ENCODE data around the gene CPO.
"Not testable (repeated sequence)": the region's sequence is repeated elsewhere in the genome, so short reads cannot be mapped to it uniquely, and the experiment has no call there.

The CPO gene, protein sequence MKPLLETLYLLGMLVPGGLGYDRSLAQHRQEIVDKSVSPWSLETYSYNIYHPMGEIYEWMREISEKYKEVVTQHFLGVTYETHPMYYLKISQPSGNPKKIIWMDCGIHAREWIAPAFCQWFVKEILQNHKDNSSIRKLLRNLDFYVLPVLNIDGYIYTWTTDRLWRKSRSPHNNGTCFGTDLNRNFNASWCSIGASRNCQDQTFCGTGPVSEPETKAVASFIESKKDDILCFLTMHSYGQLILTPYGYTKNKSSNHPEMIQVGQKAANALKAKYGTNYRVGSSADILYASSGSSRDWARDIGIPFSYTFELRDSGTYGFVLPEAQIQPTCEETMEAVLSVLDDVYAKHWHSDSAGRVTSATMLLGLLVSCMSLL
- 0.07 to 0.24 reads per million in 2 donors for total RNA-seq

DNA sequence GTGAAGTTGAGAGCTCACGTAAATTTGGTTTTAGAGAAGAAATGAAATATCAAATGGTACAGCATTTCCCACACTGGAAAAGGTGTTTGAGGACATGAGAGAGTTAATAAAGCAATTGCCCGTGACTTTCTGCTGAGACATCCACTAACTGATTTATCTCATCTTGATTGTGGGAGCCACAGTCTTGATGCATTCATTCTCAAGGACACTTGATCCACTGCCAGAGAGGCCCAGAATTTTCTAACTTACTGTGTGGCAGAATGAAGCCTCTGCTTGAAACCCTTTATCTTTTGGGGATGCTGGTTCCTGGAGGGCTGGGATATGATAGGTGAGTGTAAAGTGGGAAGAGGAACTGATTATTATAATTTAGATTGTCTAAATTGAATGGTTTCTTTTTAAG is at the start of gene CPO:
CPO (plus strand) TSS at position 179 of the 400 bp plus-strand sequence; CDS start at position 261, 82 bp downstream.
- no peak for DNase-seq

DNA sequence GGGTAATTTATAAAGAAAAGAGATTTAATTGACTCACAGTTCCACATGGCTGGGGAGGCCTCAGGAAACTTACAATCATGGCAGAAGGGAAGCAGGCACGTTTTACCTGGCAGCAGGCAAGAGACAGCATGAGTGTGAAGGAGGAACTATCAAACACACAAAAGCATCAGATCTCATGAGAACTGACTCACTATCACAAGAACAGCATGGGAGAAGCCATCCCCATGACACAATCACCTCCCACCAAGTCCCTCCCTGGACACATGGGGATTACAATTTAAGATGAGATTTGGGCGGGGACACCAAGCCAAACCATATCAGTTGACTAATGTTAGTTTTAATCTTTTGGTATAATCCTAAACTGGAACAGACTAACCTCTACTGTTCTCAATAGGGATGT is 49.1 kb upstream of the CPO start:
- DNase-seq, result no peak

DNA sequence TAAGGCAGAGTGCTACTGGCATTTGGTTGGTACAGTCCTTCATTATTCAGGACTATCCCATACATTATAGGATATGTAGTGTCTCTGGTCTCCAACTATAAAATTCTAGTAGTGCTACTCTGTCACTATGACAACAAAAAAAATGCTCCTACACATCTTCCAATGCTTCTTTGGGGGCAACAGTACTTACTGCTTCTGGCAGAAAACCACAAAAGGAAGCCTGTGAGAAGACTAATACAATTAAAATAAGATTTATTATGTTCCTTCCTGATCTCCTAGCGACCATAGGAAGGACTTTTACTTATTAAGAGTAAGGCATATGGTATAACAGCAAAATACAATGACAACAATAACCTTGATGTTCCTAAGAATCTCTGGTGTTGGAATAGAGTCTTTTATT is 48.4 kb upstream of the CPO start:
- DNase-seq, result no peak

DNA sequence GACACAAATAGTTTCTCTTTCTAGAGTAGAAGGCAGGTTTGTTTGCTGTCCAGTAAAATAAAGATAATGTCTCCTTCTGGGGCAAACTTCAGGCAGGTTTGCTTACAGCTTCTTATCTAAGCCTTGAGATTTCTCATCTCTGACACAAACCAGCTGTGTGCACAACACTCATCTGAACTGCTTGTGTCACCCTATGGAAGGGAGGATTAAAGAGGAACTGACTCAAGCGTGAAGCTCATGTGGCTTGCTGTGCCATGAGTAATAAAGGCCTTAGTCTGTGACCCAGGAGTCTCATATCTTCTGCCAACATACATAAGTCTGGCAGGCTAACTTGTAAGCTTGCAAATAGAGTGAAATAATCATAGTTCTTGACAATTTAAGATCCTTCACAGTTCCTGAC is 24.2 kb upstream of the CPO start:
- no peak for DNase-seq

DNA sequence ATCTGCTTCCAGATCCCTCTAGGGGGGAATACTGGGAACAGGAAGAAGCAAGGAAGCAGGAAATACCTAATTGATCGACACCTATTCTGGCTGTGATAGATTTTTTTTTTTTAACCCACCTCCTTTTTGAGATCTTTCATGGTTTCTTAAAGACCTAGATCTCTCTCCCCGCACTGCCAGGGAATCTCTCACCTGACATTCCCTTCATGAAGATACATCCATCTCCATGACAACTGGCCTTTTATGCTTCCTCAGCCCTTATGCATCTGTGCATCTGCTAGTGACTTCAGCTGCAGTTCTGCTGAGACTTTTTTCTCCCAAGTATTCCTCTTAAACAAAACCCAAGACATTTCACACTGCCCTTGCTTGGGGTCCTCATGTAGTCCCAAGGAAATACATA is 21.1 kb upstream of the CPO start:
- DNase-seq, result no peak

DNA sequence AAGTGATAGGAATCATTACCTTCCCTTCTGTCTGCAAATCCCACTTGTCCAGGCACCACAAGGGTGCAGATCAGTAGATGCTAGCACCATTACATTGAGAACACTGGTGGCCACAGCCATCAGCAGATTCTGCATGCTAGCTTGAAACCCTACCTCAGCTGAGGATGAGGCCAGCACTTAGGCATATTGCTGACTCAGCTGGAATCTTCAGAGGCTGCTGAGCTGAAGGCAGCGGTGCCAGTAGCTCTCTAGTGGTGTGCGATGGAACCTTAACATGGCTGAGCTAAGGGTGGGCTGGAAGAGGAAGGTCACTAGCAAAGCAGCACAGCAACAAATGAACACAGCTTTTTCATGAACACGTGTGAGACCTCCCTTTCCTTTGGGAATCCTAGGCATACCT is 19.0 kb upstream of the CPO start:
- DNase-seq, result no peak

DNA sequence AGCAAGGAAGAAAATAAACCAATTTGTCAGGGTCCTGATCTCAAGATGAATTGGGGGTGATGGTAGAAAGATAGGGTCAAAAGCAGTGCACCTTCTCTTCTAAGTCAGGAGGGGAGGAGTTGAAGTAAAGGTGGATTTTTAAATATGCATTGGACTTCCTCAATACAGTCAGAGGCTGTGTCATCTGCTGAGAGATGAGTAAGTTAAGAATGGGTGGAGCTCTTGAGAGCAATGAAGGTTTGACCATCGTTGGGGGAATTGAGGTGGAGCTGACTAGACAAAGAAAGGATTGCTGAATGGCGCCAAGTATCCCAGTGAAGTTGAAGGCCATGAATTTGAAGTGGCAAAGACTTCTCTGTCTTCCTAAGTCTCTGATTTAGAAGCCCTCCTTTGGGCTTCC is 18.4 kb upstream of the CPO start:
- DNase-seq, result no peak

DNA sequence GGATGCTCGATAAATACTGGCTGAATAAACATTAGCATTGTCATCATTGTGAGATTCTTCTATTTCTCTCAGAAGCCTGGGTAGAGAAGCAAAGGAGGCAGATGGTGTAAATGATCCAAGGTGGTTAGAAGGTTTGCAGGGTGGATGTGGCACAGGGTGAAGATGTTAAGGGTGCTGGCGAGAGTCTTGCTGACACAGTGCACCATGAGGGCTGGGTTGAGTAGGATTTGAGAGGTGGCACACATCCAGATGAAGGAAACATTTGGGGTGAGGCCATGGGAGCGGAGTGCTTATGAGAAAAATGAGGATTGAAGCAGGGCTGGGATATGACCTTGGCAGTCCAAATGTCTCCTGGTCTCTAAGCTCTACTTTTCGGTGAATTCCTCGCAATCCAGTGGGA is 17.8 kb upstream of the CPO start:
- DNase-seq, result no peak

DNA sequence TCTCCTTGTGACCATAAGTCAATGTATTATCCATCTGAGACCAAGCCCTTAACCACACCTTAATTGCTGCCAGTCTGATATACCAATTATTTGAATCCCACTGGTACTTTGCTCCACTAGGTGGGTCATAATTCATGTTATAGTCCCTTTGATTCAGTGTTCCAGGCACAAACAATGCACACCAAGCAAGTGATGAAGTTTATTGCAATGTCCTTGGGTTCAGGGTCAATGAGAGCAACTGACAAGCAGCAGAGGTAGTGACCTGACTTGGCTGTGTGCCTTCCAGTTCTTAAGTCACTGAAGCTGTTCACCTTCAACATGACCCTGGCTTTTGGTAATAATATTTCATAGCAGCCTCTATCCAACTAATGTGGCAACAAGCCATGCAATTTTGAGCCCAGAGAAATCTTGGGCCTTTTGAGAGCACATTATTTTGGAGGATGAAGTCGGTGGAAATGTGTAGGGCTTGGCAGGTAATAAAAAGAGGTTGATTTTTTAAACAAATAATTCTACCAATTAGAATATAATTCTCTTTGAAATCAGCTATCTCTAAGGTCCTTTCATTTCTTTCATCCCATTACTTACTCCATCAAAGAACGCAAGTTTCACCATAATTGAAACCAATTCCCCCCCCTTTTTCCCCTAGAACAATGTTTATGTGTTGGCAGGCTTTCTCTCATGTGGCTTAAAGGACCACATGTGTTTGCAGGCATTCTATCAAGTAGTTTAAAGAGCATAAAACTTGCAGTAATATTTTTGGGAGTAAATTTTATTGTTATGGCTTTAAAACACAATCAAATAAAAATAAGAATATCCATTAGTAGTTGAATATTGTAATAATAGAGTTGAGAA is 3.1 kb upstream of the CPO start:
- no peak for DNase-seq

DNA sequence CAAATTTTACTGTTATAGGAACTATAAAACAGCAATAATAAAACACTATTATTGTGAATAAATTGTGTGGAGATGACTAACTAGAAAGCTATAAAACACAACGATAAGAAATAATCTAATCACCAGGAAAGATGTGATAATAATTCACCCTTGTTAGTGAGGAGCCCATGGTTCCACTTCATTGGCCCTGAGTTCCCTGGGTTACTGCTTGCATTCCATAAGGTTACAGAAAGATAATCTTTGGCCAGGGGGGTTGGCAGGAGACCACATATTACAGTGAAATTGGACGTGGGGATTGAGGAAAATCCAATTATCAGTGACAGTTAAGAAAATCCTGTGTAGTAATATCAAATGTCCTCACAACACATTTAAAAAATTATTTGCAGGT is 2.5 kb upstream of the CPO start:
- no peak for DNase-seq

DNA sequence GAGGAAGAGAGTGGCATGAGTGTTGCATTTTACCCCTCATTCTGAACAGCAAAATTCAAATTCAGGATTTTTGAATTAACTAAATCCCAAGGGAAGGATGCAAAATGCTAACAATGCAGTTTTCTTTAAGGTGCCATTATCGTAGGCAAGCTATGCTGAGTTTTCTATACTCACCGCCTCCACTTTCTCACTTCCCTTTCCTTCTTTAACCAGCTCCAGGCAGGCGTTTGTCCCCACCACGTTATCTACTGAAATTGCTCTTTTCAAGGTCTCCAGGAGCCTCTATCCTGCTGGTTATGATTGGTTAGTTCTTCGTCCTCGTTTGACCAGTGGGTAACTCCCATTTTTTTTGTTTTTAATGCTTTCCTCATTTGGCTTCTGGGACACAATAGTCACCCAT is 1.8 kb upstream of the CPO start:
- no peak for DNase-seq

DNA sequence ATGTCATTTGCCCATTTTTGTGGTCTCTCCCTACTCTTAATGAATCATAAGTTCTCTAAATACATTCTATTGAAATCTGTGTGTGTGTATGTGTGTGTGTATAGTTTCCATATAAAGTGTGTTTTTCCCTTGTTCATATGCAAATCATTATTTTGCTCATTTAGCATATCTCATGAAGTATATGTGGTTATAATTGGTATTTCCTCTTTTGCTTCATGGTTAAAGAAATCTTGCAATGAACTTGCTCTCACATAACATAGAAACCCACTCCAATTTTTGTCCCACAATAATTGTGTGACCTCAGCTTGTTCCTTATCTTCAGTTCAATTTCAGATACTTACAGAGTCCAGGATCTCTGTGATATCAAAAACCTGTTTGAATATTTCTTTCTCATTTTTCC is 1.2 kb downstream of the CPO start:
- DNase-seq, result no peak

DNA sequence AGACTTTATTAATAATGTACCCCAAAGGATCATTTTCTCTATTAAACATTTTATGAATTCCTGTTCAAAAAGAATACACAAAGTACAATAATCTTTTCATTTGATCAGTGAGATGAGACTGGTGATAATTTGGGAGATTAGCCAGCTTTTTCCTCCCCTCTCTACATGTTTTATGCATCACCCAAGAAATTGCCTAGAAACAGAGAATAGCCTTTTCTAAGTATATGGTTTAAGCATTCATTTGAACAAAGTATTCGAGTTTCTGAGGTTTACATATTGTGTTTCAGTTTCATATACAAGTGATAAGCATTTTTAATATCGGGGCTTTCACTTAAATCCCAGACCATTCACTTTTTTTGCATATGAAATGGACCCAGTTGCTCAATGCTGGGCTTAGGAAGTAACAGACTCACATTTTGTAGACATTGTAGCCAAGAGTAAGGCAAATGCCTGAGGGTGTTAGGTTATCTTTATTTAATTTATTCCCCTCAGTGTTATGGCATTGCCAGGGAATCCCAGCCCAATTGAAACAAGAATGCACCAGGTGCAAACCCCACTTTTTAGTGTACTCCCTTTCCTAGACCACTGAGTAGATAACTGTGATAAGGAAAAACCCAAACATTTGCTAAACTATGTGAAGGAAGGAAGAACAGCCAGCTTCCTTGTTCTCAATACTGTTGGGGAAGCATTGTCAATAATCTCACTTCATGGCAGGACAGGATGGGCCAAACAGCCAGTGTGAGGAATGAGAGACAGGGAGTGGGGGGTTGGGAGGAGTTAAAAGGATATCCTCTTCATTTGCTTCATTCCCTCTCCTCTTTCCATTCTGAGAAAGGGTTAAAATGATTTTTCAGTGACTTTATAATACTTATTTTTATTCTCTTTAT is 3.5 kb downstream of the CPO start:
- no peak for DNase-seq

DNA sequence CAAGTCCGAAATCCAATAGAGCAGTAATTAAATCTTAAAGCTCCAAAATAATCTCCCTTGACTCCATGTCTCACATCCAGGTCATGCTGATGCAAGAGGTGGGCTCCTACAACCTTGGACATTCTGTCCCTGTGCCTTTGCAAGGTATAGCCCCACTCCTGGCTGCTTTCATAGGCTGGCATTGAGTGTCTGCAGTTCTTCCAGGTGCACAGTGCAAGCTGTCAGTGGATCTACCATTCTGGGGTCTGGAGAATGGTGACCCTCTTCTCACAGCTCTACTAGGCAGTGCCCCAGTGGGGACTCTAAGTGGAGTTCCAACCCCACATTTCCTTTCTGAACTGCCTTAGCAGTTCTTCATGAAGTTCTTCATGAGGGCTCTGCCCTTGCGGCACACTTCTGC is 14.1 kb downstream of the CPO start:
- DNase-seq, result not testable (repeated sequence)

DNA sequence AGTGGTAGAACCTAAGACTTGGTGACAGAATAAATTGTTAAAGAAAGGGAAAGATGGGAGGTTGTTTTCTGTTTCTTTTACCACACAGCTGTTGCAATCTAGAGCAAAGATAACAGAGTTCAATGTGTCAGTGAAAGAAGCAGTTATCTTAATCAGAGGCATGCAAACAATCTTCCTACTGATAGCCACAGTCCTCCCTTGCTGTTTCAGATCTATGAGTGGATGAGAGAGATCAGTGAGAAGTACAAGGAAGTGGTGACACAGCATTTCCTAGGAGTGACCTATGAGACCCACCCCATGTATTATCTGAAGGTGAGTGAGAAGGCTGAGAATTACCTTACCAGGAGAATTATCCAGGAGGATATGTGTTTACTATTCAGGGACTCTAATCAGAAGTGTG is 15.9 kb downstream of the CPO start:
- DNase-seq, result no peak

DNA sequence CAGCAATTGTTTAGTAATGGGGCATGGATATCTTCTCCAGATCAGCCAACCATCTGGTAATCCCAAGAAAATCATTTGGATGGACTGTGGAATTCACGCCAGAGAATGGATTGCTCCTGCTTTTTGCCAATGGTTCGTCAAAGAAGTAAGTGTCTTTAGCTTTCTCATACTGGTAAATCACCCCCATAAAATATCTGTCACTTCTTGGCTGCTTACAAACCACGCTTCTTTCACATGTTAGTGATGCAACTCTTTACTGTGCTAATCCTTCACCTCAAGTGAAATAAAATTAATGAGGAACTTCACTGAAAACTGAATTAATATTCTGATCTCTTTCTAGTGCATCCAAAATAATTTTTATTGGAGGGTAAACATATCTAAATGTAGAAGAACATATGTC is 18.9 kb downstream of the CPO start:
- DNase-seq, result no peak

DNA sequence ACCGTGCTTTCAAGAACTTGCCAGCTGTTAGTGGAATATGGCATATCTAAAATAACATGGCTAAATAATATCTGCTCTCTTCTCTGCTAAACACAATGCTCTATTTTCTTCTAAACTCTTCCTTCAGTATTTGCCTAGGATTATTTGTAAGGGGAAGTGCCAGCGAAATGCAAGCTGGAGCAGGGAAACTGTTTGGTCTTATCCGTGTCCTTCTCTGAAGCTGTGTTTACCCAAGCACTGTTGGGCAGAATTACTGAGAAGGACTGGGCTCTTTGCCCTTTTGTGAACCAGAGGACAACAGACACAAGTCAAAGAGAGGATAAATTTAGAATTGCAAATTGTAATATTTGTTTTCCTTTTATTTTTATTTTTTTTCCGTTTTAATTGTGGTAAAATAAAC is 23.6 kb downstream of the CPO start:
- no peak for DNase-seq

DNA sequence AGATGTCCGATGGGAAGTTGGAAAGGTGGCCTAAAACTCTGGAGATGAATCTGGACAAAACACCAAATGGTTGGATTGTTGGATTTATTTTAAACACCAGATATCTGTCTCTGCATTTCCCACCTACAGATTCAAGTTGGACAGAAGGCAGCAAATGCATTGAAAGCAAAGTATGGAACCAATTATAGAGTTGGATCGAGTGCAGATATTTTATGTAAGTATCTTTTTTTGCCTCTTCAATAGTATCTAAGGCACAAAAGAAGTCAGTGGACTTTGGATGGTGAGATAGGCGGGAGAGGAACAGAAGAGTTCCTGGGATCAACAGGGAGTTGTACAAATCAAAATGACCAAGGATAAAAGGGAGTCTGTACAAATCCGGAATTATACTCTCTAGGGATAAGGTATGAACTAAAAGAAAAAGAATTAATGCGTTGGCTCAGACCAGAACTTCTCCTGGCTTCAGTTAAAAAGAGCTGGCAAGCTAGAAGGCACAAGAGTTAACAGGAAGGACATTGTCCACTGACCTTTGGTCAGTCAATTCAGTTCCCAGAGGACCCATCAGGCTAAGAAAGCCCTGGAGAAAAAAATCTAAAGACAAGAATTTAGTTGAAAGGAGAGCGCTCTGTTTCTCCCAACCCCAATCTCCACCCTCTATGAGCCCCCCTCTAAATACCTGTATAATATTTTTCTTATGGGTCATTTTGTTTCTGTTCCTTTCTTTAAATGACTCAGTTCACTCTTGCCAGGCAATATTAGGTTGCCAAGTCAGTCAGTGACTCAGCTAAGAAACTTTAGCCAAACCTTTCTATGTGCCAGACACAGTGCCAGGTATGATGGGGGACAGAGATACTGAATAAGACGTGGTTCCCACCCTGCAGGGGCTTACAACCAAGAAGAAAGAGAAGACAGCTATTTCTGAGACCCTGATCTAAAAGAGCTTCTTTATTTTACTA is 29.1 kb downstream of the CPO start:
- no peak for DNase-seq

DNA sequence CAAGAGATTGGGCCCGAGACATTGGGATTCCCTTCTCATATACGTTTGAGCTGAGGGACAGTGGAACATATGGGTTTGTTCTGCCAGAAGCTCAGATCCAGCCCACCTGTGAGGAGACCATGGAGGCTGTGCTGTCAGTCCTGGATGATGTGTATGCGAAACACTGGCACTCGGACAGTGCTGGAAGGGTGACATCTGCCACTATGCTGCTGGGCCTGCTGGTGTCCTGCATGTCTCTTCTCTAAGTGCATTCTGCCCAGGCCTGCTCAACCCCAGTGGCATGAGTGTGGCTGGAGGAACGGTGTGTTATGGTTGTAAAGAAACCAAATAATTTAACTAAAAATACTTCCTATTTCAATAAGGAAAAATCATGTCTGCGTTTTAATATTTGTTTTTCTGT is 29.9 kb downstream of the CPO start:
- DNase-seq, result no peak

DNA sequence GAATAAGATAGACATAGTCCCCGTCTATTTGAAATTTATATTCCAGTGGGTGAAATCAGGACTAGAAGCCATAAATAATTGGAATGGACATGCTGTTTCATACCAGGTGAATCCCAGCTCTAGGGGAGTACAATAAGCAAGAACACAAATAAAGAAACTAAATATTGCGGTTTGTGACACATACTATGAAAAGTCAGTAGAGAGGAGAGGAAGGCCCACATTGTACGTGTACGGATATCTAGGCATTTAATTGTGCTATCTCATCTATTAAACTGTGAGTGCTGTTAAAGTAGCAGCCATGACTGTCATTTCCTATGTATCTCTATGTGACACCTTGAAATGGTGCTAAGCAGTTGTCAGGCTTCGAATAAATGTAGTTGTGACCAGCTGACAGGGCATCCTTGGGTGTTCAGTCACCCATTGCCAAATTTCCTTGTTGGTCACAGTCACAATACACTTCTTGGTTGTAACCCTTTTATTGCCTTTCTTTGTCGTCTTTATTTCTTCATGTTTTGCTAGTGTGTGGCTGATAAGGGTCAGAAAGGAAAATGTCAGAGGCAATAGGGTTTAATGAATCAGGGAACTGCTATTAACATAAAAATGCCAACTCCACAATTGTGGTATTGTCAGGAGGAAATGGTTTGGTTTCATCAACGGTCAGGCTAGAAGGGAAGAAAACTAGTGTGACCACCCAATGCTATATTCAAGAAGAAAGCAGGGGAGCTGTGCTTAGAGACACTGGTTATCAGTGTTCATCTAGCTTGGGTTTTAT is 31.5 kb downstream of the CPO start:
- DNase-seq, result no peak

DNA sequence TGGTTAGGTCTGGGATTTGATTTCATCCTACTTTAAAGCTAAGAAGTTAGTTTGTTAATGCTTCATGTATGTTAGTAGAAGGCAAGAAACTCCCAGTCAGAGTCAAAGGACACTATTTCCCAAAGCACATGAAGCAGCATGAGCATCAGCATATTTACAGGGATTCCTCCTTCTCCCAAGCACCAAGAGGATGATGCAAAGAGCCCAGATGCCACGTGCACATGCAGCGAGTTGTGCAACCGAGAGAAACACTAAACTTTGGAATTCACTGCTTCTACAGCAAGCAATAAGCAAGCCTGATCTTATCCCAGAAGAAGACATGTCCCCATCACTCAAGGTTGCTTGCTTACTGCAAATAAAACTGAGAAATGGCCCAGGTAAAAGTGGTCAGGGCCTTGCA is 32.5 kb downstream of the CPO start:
- DNase-seq, result no peak

Data from T-helper 9 cell (primary cell).